H1 (cell line): ENCODE results near the gene ANKRD50. TPM values are rescaled to one million over a fixed set of nuclear protein-coding genes. Genes with fewer than 3 reads are reported as not detected.

Experiments
- CTCF ChIA-PET: fragments of 300-600 bp; sonication (Branson Sonifier 250); formaldehyde crosslinking; loops from one replicate; lab custom pipeline; 2021; ENCODE audit not compliant: partially characterized antibody; lab: Charles Lee
- POLR2A ChIA-PET: fragments of 300-600 bp; sonication (Branson Sonifier 250); formaldehyde crosslinking; loops from one replicate; lab custom pipeline; 2021; ENCODE audit warnings: inconsistent platforms; ENCODE audit not compliant: partially characterized antibody; lab: Charles Lee
- DNase-seq, 2 experiments: peaks; one replicate each; pipeline versions ENCODE4 v3.0.0 to v3.0.0-alpha.2; 2010 to 2022; ENCODE audit warnings: low spot score in 2 of 2, low read depth in 1 of 2, mixed read lengths in 1 of 2
- FAIRE-seq: peaks from 2 replicates; lab custom pipeline; 2011; peaks lifted over from hg19 to GRCh38; lab: Jason Lieb, UNC
- H2AFZ ChIP-seq: 2 replicates; pipeline ENCODE4 v1.8.1; 2012; ENCODE audit warnings: low read length, inconsistent platforms
- H2AK5ac ChIP-seq: 2 replicates; pipeline ENCODE4 v1.6.1; 2013; ENCODE audit warnings: low read depth, low read length
- H2BK120ac ChIP-seq: replicated peaks from 2 replicates; pipeline ENCODE3; 2013; ENCODE audit warnings: low read depth, low read length, inconsistent platforms
- H2BK12ac ChIP-seq: 2 replicates; pipeline ENCODE4 v1.6.1; 2013; ENCODE audit warnings: low read depth, low read length
- H2BK15ac ChIP-seq: 2 replicates; pipeline ENCODE4 v1.6.1; 2013; ENCODE audit warnings: low read length
- H2BK20ac ChIP-seq: 2 replicates; pipeline ENCODE4 v1.6.1; 2013; ENCODE audit warnings: low read length
- H2BK5ac ChIP-seq: 2 replicates; pipeline ENCODE4 v1.6.1; 2013; ENCODE audit warnings: low read depth, low read length
- H3K14ac ChIP-seq: 2 replicates; pipeline ENCODE4 v1.6.1; 2013; ENCODE audit warnings: inconsistent platforms; ENCODE audit not compliant: insufficient read length
- H3K18ac ChIP-seq: 2 replicates; pipeline ENCODE4 v1.6.1; 2013; ENCODE audit warnings: low read length; ENCODE audit errors: extremely low read depth
- H3K23ac ChIP-seq: 2 replicates; pipeline ENCODE4 v1.6.1; 2013; ENCODE audit warnings: inconsistent platforms; ENCODE audit not compliant: insufficient read length
- H3K23me2 ChIP-seq: 2 replicates; pipeline ENCODE4 v1.6.1; 2013; ENCODE audit warnings: low read depth, low read length
- H3K27ac ChIP-seq: 2 replicates; pipeline ENCODE4 v1.6.1; 2011; ENCODE audit warnings: low read depth, low read length, inconsistent platforms
- H3K27me3 ChIP-seq, 4 experiments: replicated peaks in 1 of 4; 1 replicate in 1 of 4; 2 replicates in 3 of 4; pipeline versions ENCODE4 v1.6.1 to v1.8.1; 2011 to 2013; ENCODE audit warnings: low read length in 3 of 4, mild to moderate bottlenecking in 3 of 4, inconsistent platforms in 2 of 4, mixed read lengths in 2 of 4, moderate library complexity in 1 of 4; ENCODE audit not compliant: control insufficient read depth in 3 of 4, insufficient read depth in 3 of 4; ENCODE audit errors: extremely low read depth in 1 of 4
- H3K36me3 ChIP-seq, 4 experiments: 2 replicates each; pipeline versions ENCODE4 v1.6.1 to v1.8.1; 2011 to 2013; ENCODE audit warnings: mild to moderate bottlenecking in 4 of 4, low read length in 3 of 4, moderate library complexity in 2 of 4, control low read depth in 1 of 4, inconsistent platforms in 1 of 4; ENCODE audit not compliant: insufficient read depth in 4 of 4, control insufficient read depth in 2 of 4
- H3K4ac ChIP-seq: replicated peaks from 2 replicates; pipeline ENCODE3; 2013; ENCODE audit warnings: low read length, low read depth, mixed read lengths, inconsistent platforms; ENCODE audit not compliant: insufficient read length
- H3K4me1 ChIP-seq, 4 experiments: replicated peaks in 1 of 4; 1 replicate in 1 of 4; 2 replicates in 3 of 4; pipeline versions ENCODE4 v1.6.1 to v1.8.1; 2011 to 2013; ENCODE audit warnings: low read length in 3 of 4, inconsistent platforms in 2 of 4, mixed read lengths in 1 of 4; ENCODE audit not compliant: insufficient read depth in 4 of 4, control insufficient read depth in 3 of 4
- H3K4me2 ChIP-seq, 2 experiments: 2 replicates each; pipeline versions ENCODE4 v1.6.1 to v1.8.1; 2011 to 2013; ENCODE audit warnings: low read depth in 2 of 2, low read length in 2 of 2, control low read depth in 1 of 2, inconsistent platforms in 1 of 2, mild to moderate bottlenecking in 1 of 2; ENCODE audit not compliant: insufficient read depth in 1 of 2
- H3K4me3 ChIP-seq, 4 experiments: fragments of 200-600, 300-600 bp in 1 of 4; sonication (generic), shearing (Covaris generic), sonication (Bioruptor Twin) in 1 of 4; 2 replicates each; pipeline versions ENCODE4 v1.5.1 to v1.8.1; 2011 to 2016; ENCODE audit warnings: low read length in 4 of 4, low read depth in 3 of 4, control low read depth in 2 of 4, inconsistent platforms in 2 of 4, mild to moderate bottlenecking in 2 of 4, mixed read lengths in 1 of 4, moderate library complexity in 1 of 4; ENCODE audit not compliant: insufficient read depth in 2 of 4; ENCODE audit errors: extremely low read depth in 1 of 4
- H3K56ac ChIP-seq: replicated peaks from 2 replicates; pipeline ENCODE3; 2013; ENCODE audit warnings: low read depth, mild to moderate bottlenecking, mixed read lengths, low read length, inconsistent platforms; ENCODE audit not compliant: insufficient read length
- H3K79me1 ChIP-seq: 2 replicates; pipeline ENCODE4 v1.6.1; 2013; ENCODE audit warnings: low read depth, low read length, control low read depth
- H3K79me2 ChIP-seq, 2 experiments: 2 replicates each; pipeline versions ENCODE4 v1.6.1 to v1.8.1; 2012 to 2013; ENCODE audit warnings: low read length in 2 of 2, mild to moderate bottlenecking in 2 of 2, inconsistent platforms in 1 of 2; ENCODE audit not compliant: insufficient read depth in 2 of 2, control insufficient read depth in 1 of 2
- H3K9ac ChIP-seq, 4 experiments: replicated peaks in 1 of 4; 1 replicate in 1 of 4; 2 replicates in 3 of 4; pipeline versions ENCODE4 v1.6.1 to v1.8.1; 2011 to 2013; ENCODE audit warnings: low read depth in 3 of 4, low read length in 3 of 4, control low read depth in 2 of 4, mild to moderate bottlenecking in 2 of 4, moderate library complexity in 2 of 4, inconsistent platforms in 1 of 4; ENCODE audit errors: extremely low read depth in 1 of 4
- H3K9me3 ChIP-seq, 2 experiments: 2 replicates each; pipeline versions ENCODE4 v1.6.1 to v1.8.1; 2012 to 2013; ENCODE audit warnings: mild to moderate bottlenecking in 2 of 2, moderate library complexity in 2 of 2, control low read depth in 1 of 2, inconsistent platforms in 1 of 2, low read depth in 1 of 2, low read length in 1 of 2, mixed read lengths in 1 of 2; ENCODE audit not compliant: insufficient read depth in 2 of 2
- H4K20me1 ChIP-seq, 2 experiments: replicated peaks in 1 of 2; 2 replicates each; pipeline versions ENCODE3 to v1.8.1; 2011 to 2013; ENCODE audit warnings: inconsistent platforms in 2 of 2, low read length in 2 of 2, mild to moderate bottlenecking in 1 of 2; ENCODE audit not compliant: insufficient read depth in 2 of 2, control insufficient read depth in 1 of 2
- H4K5ac ChIP-seq: 2 replicates; pipeline ENCODE4 v1.6.1; 2013; ENCODE audit warnings: low read length, low read depth, mixed read lengths, inconsistent platforms; ENCODE audit not compliant: insufficient read length
- H4K8ac ChIP-seq: 2 replicates; pipeline ENCODE4 v1.8.0; 2013; ENCODE audit warnings: mild to moderate bottlenecking, moderate library complexity, low read length, inconsistent platforms; ENCODE audit not compliant: insufficient read depth; ENCODE audit errors: extremely low read depth
- H4K91ac ChIP-seq: replicated peaks from 2 replicates; pipeline ENCODE3; 2013; ENCODE audit warnings: low read length, mixed read lengths, inconsistent platforms; ENCODE audit not compliant: insufficient read length
- BRCA1 ChIP-seq: IDR thresholded peaks from 2 replicates; pipeline ENCODE4 v1.6.1; 2012; ENCODE audit warnings: low read depth, low read length, improper control_type of control experiment
- CEBPB ChIP-seq: IDR thresholded peaks from 2 replicates; pipeline ENCODE4 v1.6.1; 2012; ENCODE audit warnings: low read depth, low read length
- JUND ChIP-seq: IDR thresholded peaks from 2 replicates; pipeline ENCODE4 v1.6.1; 2011; ENCODE audit warnings: mild to moderate bottlenecking, improper control_type of control experiment, low read length
- NRF1 ChIP-seq: IDR thresholded peaks from 2 replicates; pipeline ENCODE4 v1.6.1; 2011; ENCODE audit warnings: mild to moderate bottlenecking, low read depth, low read length, improper control_type of control experiment
- POU5F1 ChIP-seq: IDR thresholded peaks from 2 replicates; pipeline ENCODE4 v1.6.1; 2011; ENCODE audit warnings: low read depth, mild to moderate bottlenecking, low read length, moderate library complexity
- RXRA ChIP-seq: IDR thresholded peaks from 2 replicates; pipeline ENCODE4 v1.6.1; 2011; ENCODE audit warnings: low read depth, mild to moderate bottlenecking, low read length, moderate library complexity; ENCODE audit not compliant: insufficient read depth
- SP4 ChIP-seq: IDR thresholded peaks from 2 replicates; pipeline ENCODE4 v1.6.1; 2012; ENCODE audit warnings: low read length, inconsistent platforms
- SUZ12 ChIP-seq: fragments of 200-600 bp; sonication (generic); IDR thresholded peaks from 2 replicates; pipeline ENCODE4 v1.6.1; 2012; ENCODE audit warnings: mild to moderate bottlenecking, inconsistent platforms, low read length, moderate library complexity, mixed read lengths
- YY1 ChIP-seq: IDR thresholded peaks from 2 replicates; pipeline ENCODE4 v1.6.1; 2011; ENCODE audit warnings: low read depth, mild to moderate bottlenecking, low read length
- WGBS, 2 experiments: shearing (Covaris generic) in 1 of 2; methylation state at CpG; one replicate each; pipeline versions ENCODE4 v1.1.6 to v1.1.7; 2013 to 2015; ENCODE audit warnings: low lambda C conversion rate in 2 of 2, mixed read lengths in 2 of 2, inconsistent platforms in 1 of 2, low coverage in 1 of 2, missing lambda C conversion rate in 1 of 2; ENCODE audit not compliant: insufficient replicate concordance in 2 of 2, insufficient coverage in 1 of 2, insufficient read length in 1 of 2; ENCODE audit errors: extremely low coverage in 1 of 2, missing lambda C conversion rate in 1 of 2; 5-methylcytosine and 5-hydroxymethylcytosine counted together
- polyA plus RNA-seq, 7 experiments: library from polyadenylated mRNA; depleted of rRNA in 3 of 7; stranded (reverse) in 5 of 7; unstranded in 2 of 7; fragments of >200 nt in 5 of 7; fragments of 200-250 nt in 2 of 7; gene quantifications; 1 replicate in 5 of 7; 2 replicates in 1 of 7; 4 replicates in 1 of 7; pipeline versions ENCODE4 v1.2.1 to v1.2.3, GENCODE V29; 2011 to 2013; ENCODE audit warnings: missing spikeins in 2 of 7, mixed read lengths in 2 of 7
- total RNA-seq: library from RNA; stranded (reverse); fragmentation: NEBNext Ultra II Directional; extraction: Animal tissue kit (Norgen Biotek cat#: 25700); gene quantifications from 2 replicates; pipeline ENCODE4 v1.2.1, GENCODE V29; 2021
- TF ChIP-seq, protein P1 (sequence below): IDR thresholded peaks from 2 replicates; pipeline ENCODE4 v1.6.1; 2011; ENCODE audit warnings: low read depth, mild to moderate bottlenecking, low read length; ENCODE audit not compliant: insufficient read depth
- TF ChIP-seq, protein P2 (sequence below): IDR thresholded peaks from 2 replicates; pipeline ENCODE4 v1.6.1; 2012; ENCODE audit warnings: inconsistent platforms
- TF ChIP-seq, protein P3 (sequence below): IDR thresholded peaks from 2 replicates; pipeline ENCODE4 v1.6.1; 2012; ENCODE audit warnings: low read length, inconsistent platforms

The ANKRD50 gene
- total and polyA plus RNA-seq, 2 of the 8 experiments (the other 6 are each of a cell fraction or from before 2014, with no cell fraction given), result 8.5 to 25.0 TPM

DNA sequence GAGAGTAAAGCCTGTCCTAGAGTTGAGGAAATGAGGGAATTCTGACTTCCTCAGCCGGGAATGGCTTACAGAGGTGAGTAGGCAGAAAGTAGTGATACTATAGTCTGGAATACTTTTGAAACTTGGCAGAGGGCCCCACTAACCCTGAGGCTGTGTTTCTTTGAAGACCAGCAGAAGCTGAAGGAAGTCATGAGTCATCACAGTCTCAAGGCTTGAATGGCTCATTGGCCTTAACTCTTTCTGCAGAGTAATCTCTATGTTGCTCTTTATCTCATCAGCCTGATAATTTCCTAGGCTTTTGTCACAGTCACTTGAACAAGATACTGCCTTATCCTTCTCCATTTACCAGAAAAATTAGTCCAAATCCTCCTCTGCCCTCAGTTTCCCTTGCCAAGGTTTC is 80.8 kb downstream of the ANKRD50 start:
- Histone ChIP-seq H2BK20ac (no peak overlapping the region), H2BK15ac (no peak overlapping the region), H3K23ac (no peak overlapping the region), H3K36me3 (no peaks in the 10 kb centered on the region), H3K27ac (no peak overlapping the region), H3K23me2 (no peaks in the 10 kb centered on the region), H4K8ac (no peak overlapping the region), H2AK5ac (no peak overlapping the region), H3K4me2 (no peak overlapping the region), H3K4me3 (no peak overlapping the region), H3K4me1 (peaks cover 0 to 6% (median 3%) of the 10 kb centered on the region in 4 experiments; a peak in 3 of 7 replicates), H3K9me3 (no peaks in the 10 kb centered on the region), H4K5ac (no peak overlapping the region), H3K56ac (no peak overlapping the region), H3K4ac (no peak overlapping the region), H4K91ac (no peak overlapping the region), H3K79me1 (no peaks in the 10 kb centered on the region), H3K14ac (no peak overlapping the region), H3K27me3 (no peaks in the 10 kb centered on the region), H4K20me1 (no peaks in the 10 kb centered on the region), H3K18ac (no peak overlapping the region; the same call in 1 of the 2 replicates), H2BK120ac (no peak overlapping the region), H2AFZ (peak overlapping the region; percentile 15; the same call in 1 of the 2 replicates), H2BK5ac (no peak overlapping the region), H3K79me2 (no peaks in the 10 kb centered on the region), H2BK12ac (no peak overlapping the region), H3K9ac (no peak overlapping the region)
- CTCF ChIA-PET, result no interaction called here
- DNase-seq (no peak), FAIRE-seq (no peak)
- POLR2A ChIA-PET, result no interaction called here
- WGBS, 2 experiments, result 78% methylated on average over 1 of the region's 1 CpG; no CpG with 5 or more reads in 1 of the 2 experiments
- TF ChIP-seq NRF1 (no peak), BRCA1 (no peak), CEBPB (no peak), RXRA (no peak), SP4 (no peak), SUZ12 (no peak), JUND (no peak), YY1 (no peak), POU5F1 (no peak)
- TF ChIP-seq, protein P1, sequence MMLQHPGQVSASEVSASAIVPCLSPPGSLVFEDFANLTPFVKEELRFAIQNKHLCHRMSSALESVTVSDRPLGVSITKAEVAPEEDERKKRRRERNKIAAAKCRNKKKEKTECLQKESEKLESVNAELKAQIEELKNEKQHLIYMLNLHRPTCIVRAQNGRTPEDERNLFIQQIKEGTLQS, result no peak
- TF ChIP-seq, protein P2, sequence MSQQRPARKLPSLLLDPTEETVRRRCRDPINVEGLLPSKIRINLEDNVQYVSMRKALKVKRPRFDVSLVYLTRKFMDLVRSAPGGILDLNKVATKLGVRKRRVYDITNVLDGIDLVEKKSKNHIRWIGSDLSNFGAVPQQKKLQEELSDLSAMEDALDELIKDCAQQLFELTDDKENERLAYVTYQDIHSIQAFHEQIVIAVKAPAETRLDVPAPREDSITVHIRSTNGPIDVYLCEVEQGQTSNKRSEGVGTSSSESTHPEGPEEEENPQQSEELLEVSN, result no peak
- TF ChIP-seq, protein P3, sequence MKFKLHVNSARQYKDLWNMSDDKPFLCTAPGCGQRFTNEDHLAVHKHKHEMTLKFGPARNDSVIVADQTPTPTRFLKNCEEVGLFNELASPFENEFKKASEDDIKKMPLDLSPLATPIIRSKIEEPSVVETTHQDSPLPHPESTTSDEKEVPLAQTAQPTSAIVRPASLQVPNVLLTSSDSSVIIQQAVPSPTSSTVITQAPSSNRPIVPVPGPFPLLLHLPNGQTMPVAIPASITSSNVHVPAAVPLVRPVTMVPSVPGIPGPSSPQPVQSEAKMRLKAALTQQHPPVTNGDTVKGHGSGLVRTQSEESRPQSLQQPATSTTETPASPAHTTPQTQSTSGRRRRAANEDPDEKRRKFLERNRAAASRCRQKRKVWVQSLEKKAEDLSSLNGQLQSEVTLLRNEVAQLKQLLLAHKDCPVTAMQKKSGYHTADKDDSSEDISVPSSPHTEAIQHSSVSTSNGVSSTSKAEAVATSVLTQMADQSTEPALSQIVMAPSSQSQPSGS, result no peak
